Neural progenitor cell (in vitro differentiated cells): ENCODE measurements around the gene AP3S2. TPM values are rescaled to one million over a fixed set of nuclear protein-coding genes. Genes with fewer than 3 reads are reported as not detected.

ENCODE experiments used
- DNase-seq: peaks from one replicate; pipeline ENCODE4 v3.0.0-alpha.2; 2016; ENCODE audit warnings: low spot score
- H2AFZ ChIP-seq: fragments of 200-600 bp; sonication (generic); replicated peaks from 2 replicates; pipeline ENCODE4 v1.6.1; 2016; ENCODE audit warnings: antibody characterized with exemption
- H3F3A ChIP-seq: fragments of 200-600 bp; sonication (generic); 2 replicates; pipeline ENCODE4 v1.6.1; 2016; ENCODE audit warnings: antibody characterized with exemption, low read depth
- H3K27ac ChIP-seq: fragments of 200-600 bp; sonication (generic); 2 replicates; pipeline ENCODE4 v1.5.1; 2016; ENCODE audit warnings: mild to moderate bottlenecking
- H3K27me3 ChIP-seq: fragments of 200-600 bp; sonication (generic); 2 replicates; pipeline ENCODE4 v1.6.1; 2016; ENCODE audit warnings: mild to moderate bottlenecking, moderate library complexity
- H3K36me3 ChIP-seq: fragments of 200-600 bp; sonication (generic); 2 replicates; pipeline ENCODE4 v1.5.1; 2016
- H3K4me1 ChIP-seq: fragments of 200-600 bp; sonication (generic); 2 replicates; pipeline ENCODE4 v1.6.1; 2016; ENCODE audit warnings: mixed run types
- H3K4me2 ChIP-seq: fragments of 200-600 bp; sonication (generic); 2 replicates; pipeline ENCODE4 v1.6.1; 2016
- H3K4me3 ChIP-seq: fragments of 200-600 bp; sonication (generic); 2 replicates; pipeline ENCODE4 v1.5.1; 2016
- H3K79me2 ChIP-seq: fragments of 200-600 bp; sonication (generic); 2 replicates; pipeline ENCODE4 v1.6.1; 2016; ENCODE audit warnings: low read depth
- H3K9ac ChIP-seq: fragments of 200-600 bp; sonication (generic); 2 replicates; pipeline ENCODE4 v1.6.1; 2016
- H3K9me3 ChIP-seq: fragments of 200-600 bp; sonication (generic); 2 replicates; pipeline ENCODE4 v1.5.1; 2016; ENCODE audit warnings: low read depth
- H4K20me1 ChIP-seq: fragments of 200-600 bp; sonication (generic); 2 replicates; pipeline ENCODE4 v1.6.1; 2016; ENCODE audit warnings: low read depth
- H3K27ac Mint-ChIP-seq: 3 replicates; pipeline ENCODE4 v1.8.0; 2021; ENCODE audit warnings: mixed read lengths
- H3K27me3 Mint-ChIP-seq: 2 replicates; pipeline ENCODE4 v1.8.0; 2022; ENCODE audit warnings: low read depth, mild to moderate bottlenecking, inconsistent platforms, moderate library complexity, mixed read lengths; ENCODE audit not compliant: insufficient read depth
- H3K36me3 Mint-ChIP-seq: 3 replicates; pipeline ENCODE4 v1.8.0; 2021; ENCODE audit warnings: mixed read lengths
- H3K4me1 Mint-ChIP-seq: 3 replicates; pipeline ENCODE4 v1.8.0; 2021; ENCODE audit warnings: mixed read lengths
- H3K4me3 Mint-ChIP-seq: 3 replicates; pipeline ENCODE4 v1.8.0; 2021; ENCODE audit warnings: mild to moderate bottlenecking, moderate library complexity, mixed read lengths
- H3K9me3 Mint-ChIP-seq: 3 replicates; pipeline ENCODE4 v1.8.0; 2020; ENCODE audit warnings: mixed read lengths
- CTCF ChIP-seq: fragments of 200-600 bp; sonication (generic); IDR thresholded peaks from 2 replicates; pipeline ENCODE4 v1.5.1; 2017; ENCODE audit warnings: antibody characterized with exemption, mild to moderate bottlenecking
- EZH2 ChIP-seq: fragments of 200-600 bp; sonication (generic); IDR thresholded peaks from 2 replicates; pipeline ENCODE4 v1.6.1; 2017; ENCODE audit warnings: antibody characterized with exemption, mild to moderate bottlenecking, moderate library complexity
- EZH2phosphoT487 ChIP-seq: fragments of 200-600 bp; sonication (generic); IDR thresholded peaks from 2 replicates; pipeline ENCODE4 v1.6.1; 2017; ENCODE audit warnings: antibody characterized with exemption
- total RNA-seq: library from RNA; depleted of rRNA; stranded (reverse); fragments of >200 nt; gene quantifications from 2 replicates; pipeline ENCODE4 v1.2.3, GENCODE V29; 2015; ENCODE audit warnings: low replicate concordance

AP3S2 gene
- total RNA-seq, 1 donor from 2014 or later, result 75.3 TPM

- H3K4me3 ChIP-seq, result no peak overlapping the region
- TF ChIP-seq CTCF, result no peak
- TF ChIP-seq EZH2phosphoT487, result no peak
- no peak for TF ChIP-seq EZH2
- no peaks in the 10 kb centered on the region for H3F3A ChIP-seq
- H3K79me2 ChIP-seq, result no peaks in the 10 kb centered on the region
- no peaks in the 10 kb centered on the region for H3K9me3 ChIP-seq
- no peaks in the 10 kb centered on the region for H3K27me3 ChIP-seq
- H4K20me1 ChIP-seq, result no peaks in the 10 kb centered on the region
- no peaks in the 10 kb centered on the region for H3K9me3 Mint-ChIP-seq
- no peak overlapping the region for H2AFZ ChIP-seq
- no peak for DNase-seq
- H3K4me1 Mint-ChIP-seq, result peaks cover 19% of the 10 kb centered on the region
- H3K36me3 Mint-ChIP-seq, result peaks cover 19% of the 10 kb centered on the region
- H3K4me2 ChIP-seq, result no peak overlapping the region
- H3K4me3 Mint-ChIP-seq, result no peak overlapping the region
- no peaks in the 10 kb centered on the region for H3K4me1 ChIP-seq
- H3K27ac ChIP-seq, result no peak overlapping the region
- no peak overlapping the region for H3K9ac ChIP-seq
- H3K27ac Mint-ChIP-seq, result no peak overlapping the region
- peaks cover 6% of the 10 kb centered on the region for H3K27me3 Mint-ChIP-seq
- H3K36me3 ChIP-seq, result no peaks in the 10 kb centered on the region
Observed at GRCh38 chr15:89833966-89834365, 59.8 kb downstream of the AP3S2 start.

DNA sequence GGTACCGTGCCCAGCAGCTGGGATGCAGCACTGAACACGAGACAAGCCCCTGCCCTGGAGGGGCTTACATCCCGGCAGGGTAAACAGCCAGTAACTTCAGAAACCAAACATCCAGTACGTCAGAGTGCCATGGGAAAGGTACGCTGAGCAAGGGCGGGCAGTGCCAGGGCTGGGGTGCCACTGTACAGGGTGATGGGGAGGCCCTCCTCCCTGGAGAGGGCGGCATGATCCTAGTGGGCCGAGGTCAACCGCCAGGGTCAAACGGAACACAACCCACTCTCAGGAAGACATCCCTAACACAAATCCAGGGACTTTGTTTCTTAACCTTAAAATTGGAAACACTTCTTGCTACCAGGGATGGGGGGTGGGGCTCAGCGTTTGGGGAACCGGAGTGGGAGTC, 63.2 kb downstream of the AP3S2 start:
- H3K27me3 Mint-ChIP-seq, result peaks cover 11% of the 10 kb centered on the region
- H3K9me3 Mint-ChIP-seq, result no peaks in the 10 kb centered on the region
- Histone ChIP-seq H3K79me2 (no peaks in the 10 kb centered on the region), H3K4me1 (peaks cover 8% of the 10 kb centered on the region), H3K9ac (no peak overlapping the region), H3K4me2 (no peak overlapping the region), H2AFZ (no peak overlapping the region), H3K27ac (no peak overlapping the region), H4K20me1 (no peaks in the 10 kb centered on the region), H3K9me3 (no peaks in the 10 kb centered on the region), H3K27me3 (no peaks in the 10 kb centered on the region), H3K4me3 (no peak overlapping the region), H3F3A (no peaks in the 10 kb centered on the region), H3K36me3 (no peaks in the 10 kb centered on the region)
- H3K4me3 Mint-ChIP-seq, result no peak overlapping the region
- DNase-seq, result no peak
- no peak overlapping the region for H3K27ac Mint-ChIP-seq
- peaks cover 11% of the 10 kb centered on the region for H3K36me3 Mint-ChIP-seq
- TF ChIP-seq EZH2phosphoT487 (no peak), EZH2 (no peak), CTCF (no peak)
- peaks cover 28% of the 10 kb centered on the region for H3K4me1 Mint-ChIP-seq

- Histone ChIP-seq H3K27ac (no peak overlapping the region), H3K79me2 (no peaks in the 10 kb centered on the region), H2AFZ (no peak overlapping the region), H4K20me1 (no peaks in the 10 kb centered on the region), H3K4me1 (peaks cover 8% of the 10 kb centered on the region), H3K36me3 (no peaks in the 10 kb centered on the region), H3K27me3 (no peaks in the 10 kb centered on the region), H3K4me2 (no peak overlapping the region), H3F3A (no peaks in the 10 kb centered on the region), H3K4me3 (no peak overlapping the region), H3K9ac (no peak overlapping the region), H3K9me3 (no peaks in the 10 kb centered on the region)
- Mint-ChIP-seq H3K27ac (peak overlapping the region; percentile 1), H3K4me1 (peaks cover 33% of the 10 kb centered on the region), H3K9me3 (no peaks in the 10 kb centered on the region), H3K4me3 (no peak overlapping the region), H3K27me3 (peaks cover 17% of the 10 kb centered on the region), H3K36me3 (peaks cover 7% of the 10 kb centered on the region)
- DNase-seq, result no peak
- TF ChIP-seq CTCF, result no peak
- no peak for TF ChIP-seq EZH2
- no peak for TF ChIP-seq EZH2phosphoT487
Observed at GRCh38 chr15:89829616-89830440, 64.0 kb downstream of the AP3S2 start.
